K562 (cell line): Measurements from ENCODE around the gene TLCD1. TPM values are rescaled to one million over a fixed set of nuclear protein-coding genes. Genes with fewer than 3 reads are reported as not detected.

Source experiments
- ATAC-seq: fragments of 200-7000 bp; cut with Tn5 transposase; 3 replicates; pipeline ENCODE4 v1.9.1; 2020; ENCODE audit warnings: moderate library complexity
- BruUV-seq: library from RNA; stranded (reverse); fragments of 400-500 nt; replicated peaks from 2 replicates; lab custom pipeline; 2021; lab: Mats Ljungman, UMichigan
- CTCF ChIA-PET: fragments of 300-600 bp; formaldehyde crosslinking; extraction: SDS; loops from one replicate; lab custom pipeline; 2021; ENCODE audit warnings: low intra/inter-chr PET ratio; lab: Yijun Ruan, JAX
- POLR2A ChIA-PET: fragments of 300-600, 350-650 bp; sonication (Branson Sonifier 250); formaldehyde crosslinking; extraction: SDS; loops from one replicate; lab custom pipeline; 2021; ENCODE audit warnings: antibody characterized with exemption, inconsistent platforms; lab: Yijun Ruan, JAX
- DNase-seq, 4 experiments: peaks; one replicate each; pipeline versions ENCODE4 v3.0.0 to v3.0.0-alpha.2; 2011 to 2018; ENCODE audit warnings: low spot score in 3 of 4, mixed read lengths in 3 of 4; ENCODE audit errors: extremely low read depth in 1 of 4
- FAIRE-seq: peaks from 2 replicates; lab custom pipeline; 2011; peaks lifted over from hg19 to GRCh38; lab: Jason Lieb, UNC
- H2AFZ ChIP-seq: 2 replicates; pipeline ENCODE4 v1.6.0; 2011; ENCODE audit warnings: low read depth, low read length, control low read depth, inconsistent platforms
- H3K27ac ChIP-seq: fragments of 200-600 bp; 3 replicates; pipeline ENCODE4 v1.8.0; 2011; ENCODE audit warnings: low read depth, mild to moderate bottlenecking, control low read depth, inconsistent platforms, low read length, moderate library complexity, mixed read lengths; ENCODE audit errors: extremely low read depth
- H3K27me3 ChIP-seq, 2 experiments: fragments of 300-600 bp in 1 of 2; 2 replicates in 1 of 2; 3 replicates in 1 of 2; pipeline versions ENCODE4 v1.6.0 to v1.8.0; 2011; ENCODE audit warnings: inconsistent platforms in 2 of 2, low read length in 2 of 2, mild to moderate bottlenecking in 1 of 2, mixed read lengths in 1 of 2, moderate library complexity in 1 of 2; ENCODE audit not compliant: control insufficient read depth in 2 of 2, insufficient read depth in 2 of 2
- H3K36me3 ChIP-seq: fragments of 300-600 bp; 3 replicates; pipeline ENCODE4 v1.8.0; 2011; ENCODE audit warnings: mild to moderate bottlenecking, low read length, inconsistent platforms; ENCODE audit not compliant: control insufficient read depth, insufficient read depth
- H3K4me1 ChIP-seq, 2 experiments: fragments of 200-600 bp in 1 of 2; replicated peaks in 1 of 2; 2 replicates in 1 of 2; 3 replicates in 1 of 2; pipeline versions ENCODE4 v1.5.1 to v1.8.0; 2011; ENCODE audit warnings: inconsistent platforms in 2 of 2, low read length in 2 of 2, mild to moderate bottlenecking in 1 of 2, mixed read lengths in 1 of 2, moderate library complexity in 1 of 2; ENCODE audit not compliant: control insufficient read depth in 2 of 2, insufficient read depth in 2 of 2
- H3K4me2 ChIP-seq: 2 replicates; pipeline ENCODE4 v1.6.1; 2011; ENCODE audit warnings: low read length, control low read depth, inconsistent platforms, mixed read lengths; ENCODE audit not compliant: insufficient read depth
- H3K4me3 ChIP-seq: fragments of 200-600 bp; sonication (generic), shearing (Covaris generic); 2 replicates; pipeline ENCODE4 v1.5.1; 2016; ENCODE audit warnings: control low read depth, inconsistent platforms
- H3K79me2 ChIP-seq: fragments of 200-600 bp; 3 replicates; pipeline ENCODE4 v1.8.0; 2011; ENCODE audit warnings: low read length, inconsistent platforms; ENCODE audit not compliant: control insufficient read depth, insufficient read depth
- H3K9ac ChIP-seq, 2 experiments: 2 replicates each; pipeline versions ENCODE4 v1.6.0 to v1.6.1; 2011; ENCODE audit warnings: low read depth in 2 of 2, low read length in 2 of 2, control low read depth in 1 of 2, inconsistent platforms in 1 of 2, mild to moderate bottlenecking in 1 of 2, mixed read lengths in 1 of 2; ENCODE audit not compliant: insufficient read depth in 1 of 2
- H3K9me1 ChIP-seq: one replicate; pipeline ENCODE4 v1.6.0; 2011; ENCODE audit warnings: inconsistent platforms, mild to moderate bottlenecking, low read length, moderate library complexity; ENCODE audit not compliant: control insufficient read depth, insufficient read depth
- H3K9me3 ChIP-seq: replicated peaks from 2 replicates; pipeline ENCODE4 v1.5.1; 2011; ENCODE audit warnings: low read depth, low read length, inconsistent platforms; ENCODE audit not compliant: control insufficient read depth, insufficient read depth
- H4K20me1 ChIP-seq: replicated peaks from 2 replicates; pipeline ENCODE4 v1.6.1; 2011; ENCODE audit warnings: low read length, inconsistent platforms, mixed read lengths; ENCODE audit not compliant: control insufficient read depth, insufficient read depth
- CBX3 ChIP-seq, 2 experiments: IDR thresholded peaks; 1 replicate in 1 of 2; 2 replicates in 1 of 2; pipeline ENCODE4 v1.6.1; 2012; ENCODE audit warnings: inconsistent platforms in 2 of 2, low read length in 2 of 2, borderline replicate concordance in 1 of 2, control low read depth in 1 of 2
- FIP1L1 ChIP-seq: fragments of 200-400 bp; formaldehyde crosslinking; IDR thresholded peaks from 2 replicates; pipeline ENCODE4 v1.6.1; 2018; ENCODE audit warnings: mild to moderate bottlenecking, low read depth, low read length; ENCODE audit not compliant: poor library complexity, severe bottlenecking
- PCBP1 ChIP-seq: fragments of 200-400 bp; formaldehyde crosslinking; IDR thresholded peaks from 2 replicates; pipeline ENCODE4 v1.6.1; 2018; ENCODE audit warnings: mild to moderate bottlenecking, low read depth, low read length; ENCODE audit not compliant: poor library complexity, severe bottlenecking
- ZBTB33 ChIP-seq: sonication (generic); formaldehyde crosslinking; IDR thresholded peaks from 2 replicates; pipeline ENCODE4 v1.8.1; 2023; ENCODE audit warnings: mild to moderate bottlenecking, missing genetic modification reagents
- WGBS: fragments of 100-300 bp; shearing (Covaris generic); methylation state at CpG from one replicate; pipeline ENCODE4 v1.1.6; 2016; ENCODE audit warnings: low coverage, mixed read lengths; ENCODE audit not compliant: insufficient coverage; ENCODE audit errors: missing lambda C conversion rate; 5-methylcytosine and 5-hydroxymethylcytosine counted together
- in situ Hi-C: fragments of 300-500 bp; cut with MboI; formaldehyde crosslinking; loops from 4 replicates; pipeline ENCODE4 v1.15.0; 2018; ENCODE audit warnings: inconsistent platforms, mixed read lengths
- intact Hi-C: fragments of 100-400 bp; cut with micrococcal nuclease; formaldehyde crosslinking; loops from 2 replicates; pipeline ENCODE4 v1.14.2; 2022
- polyA plus RNA-seq, 8 experiments: library from polyadenylated mRNA; depleted of rRNA in 4 of 8; stranded (reverse) in 5 of 8; unstranded in 3 of 8; fragments of >200 nt; fragmentation: Nextera tagmentation in 2 of 8; fragmentation: Illumina TruSeq in 1 of 8; extraction: Ambion mirVana in 2 of 8; extraction: Trizol in 1 of 8; gene quantifications; 2 replicates each; pipeline versions ENCODE4 v1.2.1 to v1.2.3, GENCODE V29; 2011 to 2014; ENCODE audit warnings: inconsistent platforms in 1 of 8, missing spikeins in 1 of 8
- total RNA-seq, 7 experiments: library from RNA; depleted of rRNA in 6 of 7; stranded (reverse); fragments of >200 nt in 6 of 7; fragmentation: Illumina TruSeq in 2 of 7; extraction: Trizol in 2 of 7; gene quantifications; 2 replicates each; pipeline versions ENCODE4 v1.2.1 to v1.2.3, GENCODE V29; 2011 to 2021; ENCODE audit warnings: low replicate concordance in 1 of 7
- TF ChIP-seq, protein P1 (sequence below): sonication (generic); formaldehyde crosslinking; IDR thresholded peaks from 2 replicates; pipeline ENCODE4 v1.8.0; 2022; ENCODE audit warnings: mild to moderate bottlenecking, missing genetic modification reagents, borderline replicate concordance

TLCD1 gene
- total and polyA plus RNA-seq, 9 of the 15 experiments (the other 6 are each of a cell fraction or from before 2014, with no cell fraction given) = 6.8 to 37.7 (median 21.7) TPM

GRCh38 chr17:28717578-28718332, 8.3 kb downstream of the TLCD1 start, which contains the start of gene RAB34:
Gene RAB34, minus strand, starts transcription at chr17:28717868. Its CDS starts 602 bp downstream, at chr17:28717266.
- in situ Hi-C loops (no loop called here), intact Hi-C loops (loop anchor here (2.0 kb wide), 1 partner anchor 71 kb away; no protein-coding TSS in a partner anchor)
- H4K20me1 ChIP-seq = peaks cover 23% of the 10 kb centered on the region
- H3K4me3 ChIP-seq = no peak within 1 kb of the TSS
- WGBS = 76% methylated on average over 25 of the region's 60 CpGs
- POLR2A ChIA-PET = no interaction called here
- no peak for DNase-seq
- TF ChIP-seq, protein P1, sequence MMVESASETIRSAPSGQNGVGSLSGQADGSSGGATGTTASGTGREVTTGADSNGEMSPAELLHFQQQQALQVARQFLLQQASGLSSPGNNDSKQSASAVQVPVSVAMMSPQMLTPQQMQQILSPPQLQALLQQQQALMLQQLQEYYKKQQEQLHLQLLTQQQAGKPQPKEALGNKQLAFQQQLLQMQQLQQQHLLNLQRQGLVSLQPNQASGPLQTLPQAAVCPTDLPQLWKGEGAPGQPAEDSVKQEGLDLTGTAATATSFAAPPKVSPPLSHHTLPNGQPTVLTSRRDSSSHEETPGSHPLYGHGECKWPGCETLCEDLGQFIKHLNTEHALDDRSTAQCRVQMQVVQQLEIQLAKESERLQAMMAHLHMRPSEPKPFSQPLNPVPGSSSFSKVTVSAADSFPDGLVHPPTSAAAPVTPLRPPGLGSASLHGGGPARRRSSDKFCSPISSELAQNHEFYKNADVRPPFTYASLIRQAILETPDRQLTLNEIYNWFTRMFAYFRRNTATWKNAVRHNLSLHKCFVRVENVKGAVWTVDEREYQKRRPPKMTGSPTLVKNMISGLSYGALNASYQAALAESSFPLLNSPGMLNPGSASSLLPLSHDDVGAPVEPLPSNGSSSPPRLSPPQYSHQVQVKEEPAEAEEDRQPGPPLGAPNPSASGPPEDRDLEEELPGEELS (CRISPR knock-in tag) = no peak
- TF ChIP-seq ZBTB33 (CRISPR knock-in tag) (0 out of 2 replicates have a peak, but pooled peaks have one; percentile 5), FIP1L1 (peak; percentile 6), CBX3 (IDR thresholded peaks at IDR 0.05; ENCODE audit: borderline replicate concordance in 1 of 2, low read length in 2 of 2) (no peak), PCBP1 (peak; percentile 29)
- no peak within 1 kb of the TSS for H3K27ac ChIP-seq
- peaks cover 25 to 35% of the 10 kb centered on the region in 2 experiments for H3K4me1 ChIP-seq
- H3K79me2 ChIP-seq = peaks cover 39% of the 10 kb centered on the region
- no peaks in the 10 kb centered on the region for H3K9me1 ChIP-seq
- CTCF ChIA-PET = no interaction called here
- H3K27me3 ChIP-seq = 0 out of 5 replicates have a peak, but pooled peaks cover 0 to 11% of the 10 kb centered on the region in 2 experiments
- H2AFZ ChIP-seq = no peak within 1 kb of the TSS
- peaks cover 27% of the 10 kb centered on the region for H3K36me3 ChIP-seq
- peak within 1 kb of the TSS in 1 of 2 experiments; percentile 31; a peak in 2 of 4 replicates for H3K9ac ChIP-seq
- BruUV-seq = no TSS peak
- 0 out of 2 replicates have a peak within 1 kb of the TSS, but pooled peaks have one; percentile 96 for H3K4me2 ChIP-seq
- ATAC-seq = no peak
- H3K9me3 ChIP-seq = no peaks in the 10 kb centered on the region
- no peak for FAIRE-seq
